ENCODE results near the gene SELENBP1.

Gene SELENBP1

GRCh38 chr1:151343587-151343986 is 28.9 kb downstream of the SELENBP1 start:
- no peak for TF ChIP-seq CTCF (IDR thresholded peaks at IDR 0.05)

- no peak for TF ChIP-seq CTCF (IDR thresholded peaks at IDR 0.05)
Measured at GRCh38 chr1:151342569-151342968, 29.9 kb downstream of the SELENBP1 start.

- TF ChIP-seq CTCF (IDR thresholded peaks at IDR 0.05): no peak
Measured at GRCh38 chr1:151342021-151342420, 30.5 kb downstream of the SELENBP1 start.

GRCh38 chr1:151340870-151341754 is 31.4 kb downstream of the SELENBP1 start:
- TF ChIP-seq CTCF (IDR thresholded peaks at IDR 0.05): peak; percentile 80; the same call in 1 of the 2 replicates

- TF ChIP-seq CTCF (IDR thresholded peaks at IDR 0.05): no peak
Measured at GRCh38 chr1:151336556-151336955, 35.9 kb downstream of the SELENBP1 start.

- TF ChIP-seq CTCF (IDR thresholded peaks at IDR 0.05): no peak
Measured at GRCh38 chr1:151334822-151335221, 37.7 kb downstream of the SELENBP1 start.

- TF ChIP-seq CTCF (IDR thresholded peaks at IDR 0.05): no peak
Measured at GRCh38 chr1:151327903-151328674, 44.4 kb downstream of the SELENBP1 start.
